Smooth muscle cell of bladder (primary cell): Measurements from ENCODE around the gene BLOC1S1. TPM values are rescaled to one million over a fixed set of nuclear protein-coding genes. Genes with fewer than 3 reads are reported as not detected.

Experiments used
- total RNA-seq: library from RNA; depleted of rRNA; stranded (reverse); fragments of >200 nt; gene quantifications from 2 replicates; pipeline ENCODE4 v1.2.3, GENCODE V29; 2014

The BLOC1S1 gene
- 105 and 136 TPM in 2 replicates for total RNA-seq

GRCh38 chr12:55715833-55716581, at the start of gene BLOC1S1:
BLOC1S1 (plus strand) TSS chr12:55716046; CDS start chr12:55716052, 6 bp downstream.

GRCh38 chr12:55707841-55708694, 7.8 kb upstream of the BLOC1S1 start, which contains the start of gene ITGA7:
ITGA7 (minus strand) TSS chr12:55707904; CDS start chr12:55707682, 222 bp downstream.

GRCh38 chr12:55720071-55720564, 4.3 kb downstream of the BLOC1S1 start, which contains the start of gene RDH5:
RDH5 (plus strand) TSS chr12:55720393; CDS start chr12:55721185, 792 bp downstream.

GRCh38 chr12:55728939-55729818, 13.3 kb downstream of the BLOC1S1 start, which contains the start of gene CD63:
CD63 (minus strand) TSS chr12:55729009; CDS start chr12:55728341, 668 bp downstream.

GRCh38 chr12:55742719-55743405, 27.0 kb downstream of the BLOC1S1 start, which contains the start of gene GDF11:
GDF11 (plus strand) TSS chr12:55743122; CDS start chr12:55743317, 195 bp downstream.

Other genes with a start within 250 kb of the BLOC1S1 start
- gene OR6C70, start 245.9 kb upstream of the BLOC1S1 start, total RNA-seq = not detected in 2 replicates
- gene OR6C68, start 223.7 kb upstream of the BLOC1S1 start, total RNA-seq = not detected in 2 replicates
- not detected in 2 replicates for gene OR6C4, start 166.4 kb upstream of the BLOC1S1 start, total RNA-seq
- not detected in 2 replicates for gene OR2AP1, start 143.6 kb upstream of the BLOC1S1 start, total RNA-seq
- gene OR10P1, start 79.2 kb upstream of the BLOC1S1 start, total RNA-seq = not detected in 2 replicates
- 1.8 and 2.7 TPM in 2 replicates for gene ITGA7, start 8.1 kb upstream of the BLOC1S1 start, total RNA-seq
- gene RDH5, start 4.3 kb downstream of the BLOC1S1 start, total RNA-seq = 3.7 and 4.2 TPM in 2 replicates
- 3,456 and 4,323 TPM in 2 replicates for gene CD63, start 13.0 kb downstream of the BLOC1S1 start, total RNA-seq
- gene GDF11, start 27.1 kb downstream of the BLOC1S1 start, total RNA-seq = 1.6 and 2.8 TPM in 2 replicates
- gene SARNP, start 101.7 kb downstream of the BLOC1S1 start, total RNA-seq = 77.5 and 89.2 TPM in 2 replicates
- gene ORMDL2, start 102.0 kb downstream of the BLOC1S1 start, total RNA-seq = 23.0 and 23.5 TPM in 2 replicates
- 54.5 and 58.3 TPM in 2 replicates for gene DNAJC14, start 113.5 kb downstream of the BLOC1S1 start, total RNA-seq
- gene MMP19, start 126.9 kb downstream of the BLOC1S1 start, total RNA-seq = 5.9 and 6.1 TPM in 2 replicates
- 34.8 and 39.7 TPM in 2 replicates for gene PYM1, start 211.8 kb downstream of the BLOC1S1 start, total RNA-seq
- 18.8 and 25.6 TPM in 2 replicates for gene DGKA, start 215.1 kb downstream of the BLOC1S1 start, total RNA-seq
- gene PMEL, start 250.0 kb downstream of the BLOC1S1 start, total RNA-seq = 0.28 and 0.71 TPM in 2 replicates